ENCODE measurements around the gene TTF1.

The TTF1 gene

GRCh38 chr9:132367613-132368313 lies 38.9 kb downstream of the TTF1 start:
- Histone ChIP-seq H3F3A (ENCODE audit: insufficient read depth, low read length) (0 out of 2 replicates have a peak, but pooled peaks cover 5% of the 10 kb centered on the region), H3K4me2 (ENCODE audit: low read length) (no peak overlapping the region), H3K36me3 (ENCODE audit: insufficient read depth, low read length) (no peaks in the 10 kb centered on the region), H3K27ac (ENCODE audit: low read depth, low read length, poor library complexity, severe bottlenecking) (no peak overlapping the region), H4K20me1 (ENCODE audit: insufficient read depth, low read length) (no peaks in the 10 kb centered on the region), H3K9ac (ENCODE audit: low read length) (no peak overlapping the region), H3K4me3 (ENCODE audit: low read depth, low read length, poor library complexity, severe bottlenecking) (no peak overlapping the region), H2AFZ (ENCODE audit: low read length) (no peak overlapping the region), H3K9me3 (ENCODE audit: low read length) (no peaks in the 10 kb centered on the region), H3K79me2 (ENCODE audit: insufficient read depth, low read length) (no peaks in the 10 kb centered on the region), H3K9me2 (ENCODE audit: low read depth, low read length) (no peaks in the 10 kb centered on the region), H3K4me1 (ENCODE audit: insufficient read depth, low read length, severe bottlenecking) (peaks cover 16% of the 10 kb centered on the region), H3K27me3 (ENCODE audit: insufficient read depth, low read length) (no peaks in the 10 kb centered on the region)
- TF ChIP-seq CTCF (IDR thresholded peaks at IDR 0.05; ENCODE audit: low read length) (no peak), EZH2 (IDR thresholded peaks at IDR 0.05; ENCODE audit: borderline replicate concordance, low read length) (no peak)

- Histone ChIP-seq H3K9me3 (ENCODE audit: low read length) (no peaks in the 10 kb centered on the region), H3K27ac (ENCODE audit: low read depth, low read length, poor library complexity, severe bottlenecking) (no peak overlapping the region), H3K79me2 (ENCODE audit: insufficient read depth, low read length) (no peaks in the 10 kb centered on the region), H3K36me3 (ENCODE audit: insufficient read depth, low read length) (no peaks in the 10 kb centered on the region), H3K9me2 (ENCODE audit: low read depth, low read length) (no peaks in the 10 kb centered on the region), H3F3A (ENCODE audit: insufficient read depth, low read length) (0 out of 2 replicates have a peak, but pooled peaks cover 1% of the 10 kb centered on the region), H3K4me1 (ENCODE audit: insufficient read depth, low read length, severe bottlenecking) (peaks cover 8% of the 10 kb centered on the region), H3K9ac (ENCODE audit: low read length) (no peak overlapping the region), H2AFZ (ENCODE audit: low read length) (no peak overlapping the region), H3K4me2 (ENCODE audit: low read length) (no peak overlapping the region), H4K20me1 (ENCODE audit: insufficient read depth, low read length) (no peaks in the 10 kb centered on the region), H3K27me3 (ENCODE audit: insufficient read depth, low read length) (no peaks in the 10 kb centered on the region), H3K4me3 (ENCODE audit: low read depth, low read length, poor library complexity, severe bottlenecking) (no peak overlapping the region)
- TF ChIP-seq CTCF (IDR thresholded peaks at IDR 0.05; ENCODE audit: low read length) (no peak), EZH2 (IDR thresholded peaks at IDR 0.05; ENCODE audit: borderline replicate concordance, low read length) (no peak)
Measured at GRCh38 chr9:132366481-132366880, 40.2 kb downstream of the TTF1 start.

- H3K9me3 ChIP-seq (ENCODE audit: low read length), result no peaks in the 10 kb centered on the region
- H2AFZ ChIP-seq (ENCODE audit: low read length), result 0 out of 2 replicates have a peak overlapping the region, but pooled peaks have one; percentile 49
- no peaks in the 10 kb centered on the region for H4K20me1 ChIP-seq (ENCODE audit: insufficient read depth, low read length)
- peaks cover 8% of the 10 kb centered on the region for H3K4me1 ChIP-seq (ENCODE audit: insufficient read depth, low read length, severe bottlenecking)
- no peaks in the 10 kb centered on the region for H3K9me2 ChIP-seq (ENCODE audit: low read depth, low read length)
- H3K9ac ChIP-seq (ENCODE audit: low read length), result no peak overlapping the region
- no peaks in the 10 kb centered on the region for H3F3A ChIP-seq (ENCODE audit: insufficient read depth, low read length)
- H3K27me3 ChIP-seq (ENCODE audit: insufficient read depth, low read length), result no peaks in the 10 kb centered on the region
- TF ChIP-seq CTCF (IDR thresholded peaks at IDR 0.05; ENCODE audit: low read length) (no peak), EZH2 (IDR thresholded peaks at IDR 0.05; ENCODE audit: borderline replicate concordance, low read length) (no peak)
- no peak overlapping the region for H3K4me3 ChIP-seq (ENCODE audit: low read depth, low read length, poor library complexity, severe bottlenecking)
- H3K36me3 ChIP-seq (ENCODE audit: insufficient read depth, low read length), result no peaks in the 10 kb centered on the region
- H3K4me2 ChIP-seq (ENCODE audit: low read length), result no peak overlapping the region
- no peak overlapping the region for H3K27ac ChIP-seq (ENCODE audit: low read depth, low read length, poor library complexity, severe bottlenecking)
- H3K79me2 ChIP-seq (ENCODE audit: insufficient read depth, low read length), result no peaks in the 10 kb centered on the region
Measured at GRCh38 chr9:132365986-132366385, 40.7 kb downstream of the TTF1 start.

Data from OCI-LY1 (cell line).